HG03460 (cell line): Measurements from ENCODE around the gene TMEM39A.

ENCODE experiments used
- ATAC-seq: cut with Tn5 transposase; IDR thresholded peaks from one replicate; pipeline ENCODE4 v1.9.1; 2021; ENCODE audit not compliant: unreplicated experiment

TMEM39A gene

GRCh38 chr3:119456469-119456868, 6.9 kb downstream of the TMEM39A start:
- ATAC-seq: no peak

- no peak for ATAC-seq
These were observed 9.6 kb downstream of the TMEM39A start for GRCh38 chr3:119453822-119454221.

- no peak for ATAC-seq
These were observed 18.8 kb downstream of the TMEM39A start for GRCh38 chr3:119444590-119444989.

GRCh38 chr3:119443179-119443578, 20.2 kb downstream of the TMEM39A start:
- no peak for ATAC-seq

DNA sequence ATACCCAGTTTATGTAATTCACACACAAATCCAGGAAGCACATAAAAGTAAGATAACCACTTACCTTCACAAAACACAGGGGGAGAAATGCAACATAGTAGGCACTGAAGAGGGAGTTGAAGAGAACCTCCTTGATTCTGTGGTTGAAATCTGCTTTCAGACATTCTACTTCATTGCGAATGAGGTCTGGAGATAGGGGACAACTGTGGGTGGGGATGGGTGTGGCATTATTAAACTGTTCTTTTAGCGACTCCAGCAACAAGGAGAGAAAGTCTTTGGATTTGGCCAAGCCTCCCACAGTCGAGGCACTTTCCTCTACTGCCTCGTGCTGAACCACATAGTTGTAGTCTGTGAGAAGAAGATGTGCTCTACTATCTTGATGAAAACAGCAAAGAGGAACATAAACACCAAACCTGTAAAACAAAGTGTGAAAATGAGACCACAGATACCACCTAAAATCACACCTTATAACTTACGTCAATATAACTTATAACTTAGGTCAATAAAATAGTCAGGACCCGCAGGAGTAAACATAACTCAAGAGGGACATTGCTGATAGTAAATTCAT, 25.6 kb downstream of the TMEM39A start:
- no peak for ATAC-seq

GRCh38 chr3:119436977-119437376, 26.4 kb downstream of the TMEM39A start:
- no peak for ATAC-seq

- no peak for ATAC-seq
These were observed 28.7 kb downstream of the TMEM39A start for GRCh38 chr3:119434703-119435102.

GRCh38 chr3:119433613-119434325, 29.6 kb downstream of the TMEM39A start:
- ATAC-seq: no peak

DNA sequence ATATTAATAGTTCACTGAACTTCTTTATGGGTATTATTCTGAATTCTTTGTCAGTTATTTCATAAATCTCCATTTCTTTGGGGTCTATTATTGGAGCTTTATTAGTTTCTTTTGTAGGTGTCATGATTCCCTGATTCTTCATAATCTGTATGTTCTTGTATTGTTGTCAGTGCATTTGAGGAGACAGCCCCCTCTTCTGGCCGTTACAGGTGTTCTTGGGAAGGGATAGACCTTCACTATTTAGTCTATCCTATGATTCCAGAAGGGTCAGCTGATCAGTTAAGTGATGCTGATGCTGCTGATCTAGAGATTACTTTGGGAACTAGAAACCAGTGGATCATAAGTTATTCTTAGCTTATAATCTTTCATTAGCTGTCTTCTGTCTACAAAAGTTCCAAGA, 34.9 kb downstream of the TMEM39A start:
- no peak for ATAC-seq

DNA sequence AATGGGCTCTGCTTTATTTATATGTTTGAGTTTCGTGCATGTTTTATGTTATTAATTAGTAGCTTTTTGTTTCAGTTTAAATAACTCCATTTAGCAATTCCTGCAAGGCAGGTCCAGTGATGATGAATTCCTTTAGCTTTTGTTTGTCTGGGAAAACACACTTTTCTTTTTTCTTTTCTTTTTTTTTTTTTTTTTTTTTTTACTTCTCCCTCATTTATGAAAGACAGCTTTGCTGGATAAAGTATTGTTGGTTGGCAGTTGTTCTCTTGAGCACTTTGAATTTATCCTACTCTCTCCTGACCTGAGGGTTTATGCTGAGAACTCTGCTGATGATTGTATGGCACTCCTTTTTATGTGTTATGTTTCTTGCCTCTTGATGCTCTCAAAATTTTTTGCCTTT, 35.7 kb downstream of the TMEM39A start:
- no peak for ATAC-seq

GRCh38 chr3:119420196-119420595, 43.2 kb downstream of the TMEM39A start:
- ATAC-seq: no peak

- no peak for ATAC-seq
These were observed 44.8 kb downstream of the TMEM39A start for GRCh38 chr3:119418641-119419040.

DNA sequence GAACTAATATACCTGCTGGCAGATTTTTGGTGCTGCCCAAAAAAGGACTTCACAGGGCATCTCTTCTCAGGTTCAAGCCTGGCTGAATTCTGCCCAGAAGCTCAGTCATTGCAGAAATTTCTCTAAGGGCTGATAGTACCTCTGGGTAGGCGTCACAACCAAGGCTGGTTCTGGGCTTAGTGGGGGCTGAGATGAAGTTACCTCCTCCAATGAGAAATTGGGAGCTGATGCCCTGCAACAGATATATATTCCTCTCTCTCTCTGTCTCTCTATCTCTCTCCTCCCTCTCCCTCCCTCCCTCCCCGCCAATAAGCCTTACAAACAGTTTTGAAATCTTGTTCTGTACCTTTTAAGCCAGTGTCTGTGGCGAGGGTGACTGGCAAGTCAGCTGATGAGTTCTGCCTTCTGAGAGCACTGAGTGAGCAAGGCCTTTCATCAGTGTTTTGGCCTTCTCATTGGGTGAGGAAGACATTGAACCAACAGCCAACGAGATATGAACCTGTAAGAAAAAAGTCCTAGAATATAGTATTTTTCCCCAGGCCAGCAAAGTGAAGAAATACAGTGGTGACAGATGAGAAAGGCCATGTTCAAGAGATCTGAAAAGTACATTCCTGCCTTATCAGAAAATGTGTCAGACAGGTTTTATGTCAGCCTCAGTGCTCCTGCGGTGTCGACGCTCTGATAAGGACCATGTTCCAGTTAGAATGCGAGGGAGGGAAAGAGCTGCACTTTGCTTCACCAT, 45.5 kb downstream of the TMEM39A start:
- ATAC-seq: no peak

GRCh38 chr3:119416873-119417272, 46.5 kb downstream of the TMEM39A start:
- ATAC-seq: no peak

DNA sequence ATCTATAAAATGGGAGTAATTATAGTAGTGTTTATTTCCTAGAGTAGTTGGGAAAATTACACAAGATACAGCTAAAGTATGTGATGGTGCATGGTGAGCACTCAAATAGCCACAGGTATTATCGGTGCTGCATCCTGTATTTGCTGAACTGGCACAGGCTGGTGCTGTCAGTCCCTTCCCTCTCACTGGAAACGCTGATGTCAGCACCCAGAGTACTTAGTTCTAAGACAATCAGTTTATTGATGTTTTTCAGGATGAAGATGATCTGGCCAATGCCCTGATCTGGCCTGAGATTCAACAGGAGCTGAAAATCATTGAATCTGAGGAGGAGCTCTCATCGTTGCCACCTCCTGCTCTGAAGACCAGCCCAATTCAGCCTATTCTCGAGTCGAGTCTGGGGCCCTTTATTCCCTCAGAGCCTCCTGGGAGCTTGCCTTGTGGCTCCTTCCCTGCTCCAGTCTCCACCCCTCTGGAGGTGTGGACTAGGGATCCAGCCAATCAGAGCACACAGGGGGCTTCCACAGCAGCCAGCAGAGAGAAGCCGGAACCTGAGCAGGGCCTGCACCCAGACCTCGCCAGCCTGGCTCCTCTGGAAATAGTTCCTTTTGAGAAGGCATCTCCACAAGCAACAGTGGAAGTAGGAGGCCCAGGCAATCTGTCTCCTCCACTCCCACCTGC, 49.7 kb downstream of the TMEM39A start:
- ATAC-seq: no peak

DNA sequence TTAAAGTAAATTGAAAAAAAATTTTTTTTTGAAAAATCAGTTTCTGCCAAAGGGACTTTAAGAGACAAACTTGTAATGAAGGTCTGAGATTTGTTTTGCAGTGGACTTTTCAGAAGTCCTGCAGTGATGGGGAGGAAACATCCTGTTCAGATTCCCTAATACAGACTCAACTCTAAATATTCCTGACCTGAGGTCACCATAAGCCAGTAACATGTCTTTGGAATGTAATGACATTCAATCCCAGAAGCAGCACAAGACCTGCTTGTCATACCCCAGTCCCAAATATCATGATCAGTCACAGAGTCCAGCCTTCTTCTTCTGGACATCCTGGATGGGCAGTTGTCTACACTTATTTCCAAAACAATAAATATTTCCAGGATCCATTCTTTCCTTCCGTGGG, 53.6 kb downstream of the TMEM39A start:
- no peak for ATAC-seq

GRCh38 chr3:119408243-119408950, 55.0 kb downstream of the TMEM39A start:
- peak; percentile 48 for ATAC-seq

GRCh38 chr3:119405315-119405714, 58.1 kb downstream of the TMEM39A start:
- no peak for ATAC-seq

DNA sequence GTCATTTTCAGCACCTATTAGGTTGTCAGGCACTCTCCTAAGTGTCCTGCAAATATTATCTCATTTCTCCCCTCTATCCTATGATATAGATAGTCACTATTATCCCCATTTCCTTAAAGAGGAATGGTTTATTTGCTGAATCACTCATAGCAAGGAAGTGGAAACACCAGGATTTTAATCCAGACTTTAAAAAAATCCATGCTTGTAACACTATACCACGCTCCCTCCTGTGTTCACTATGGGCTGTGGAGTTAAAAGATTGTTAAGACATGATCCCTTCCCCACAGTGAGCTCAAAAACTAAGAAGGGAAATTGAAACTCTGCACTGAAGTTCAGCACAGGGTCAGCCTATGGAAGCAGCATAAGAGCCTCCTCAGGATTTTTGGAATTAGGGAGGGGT, 60.2 kb downstream of the TMEM39A start:
- ATAC-seq: no peak

DNA sequence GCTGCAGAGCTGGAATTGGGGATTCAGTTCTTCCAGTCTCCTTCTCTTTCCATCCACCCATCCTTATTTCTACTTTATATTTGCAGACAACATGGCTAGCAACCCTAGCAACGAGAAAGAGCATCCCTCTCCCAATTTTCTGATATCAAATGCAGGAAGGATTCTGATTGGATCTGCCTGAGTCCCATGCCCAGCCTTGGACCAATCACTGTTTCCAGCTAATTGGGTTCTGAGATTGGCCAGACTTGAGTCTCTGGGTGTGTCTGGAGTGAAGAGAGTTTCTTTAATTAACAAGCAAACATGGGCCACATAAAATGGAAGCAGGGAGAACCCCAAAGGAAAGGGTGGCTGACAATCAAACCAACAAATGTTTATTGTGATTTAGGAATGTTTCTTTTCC, 60.6 kb downstream of the TMEM39A start:
- ATAC-seq: no peak
